GM19351 (cell line): ENCODE measurements around the gene ING3.

ENCODE experiments used
- ATAC-seq: cut with Tn5 transposase; IDR thresholded peaks from one replicate; pipeline ENCODE4 v1.9.1; 2021; ENCODE audit warnings: mild to moderate bottlenecking, moderate library complexity; ENCODE audit not compliant: unreplicated experiment

The ING3 gene

DNA sequence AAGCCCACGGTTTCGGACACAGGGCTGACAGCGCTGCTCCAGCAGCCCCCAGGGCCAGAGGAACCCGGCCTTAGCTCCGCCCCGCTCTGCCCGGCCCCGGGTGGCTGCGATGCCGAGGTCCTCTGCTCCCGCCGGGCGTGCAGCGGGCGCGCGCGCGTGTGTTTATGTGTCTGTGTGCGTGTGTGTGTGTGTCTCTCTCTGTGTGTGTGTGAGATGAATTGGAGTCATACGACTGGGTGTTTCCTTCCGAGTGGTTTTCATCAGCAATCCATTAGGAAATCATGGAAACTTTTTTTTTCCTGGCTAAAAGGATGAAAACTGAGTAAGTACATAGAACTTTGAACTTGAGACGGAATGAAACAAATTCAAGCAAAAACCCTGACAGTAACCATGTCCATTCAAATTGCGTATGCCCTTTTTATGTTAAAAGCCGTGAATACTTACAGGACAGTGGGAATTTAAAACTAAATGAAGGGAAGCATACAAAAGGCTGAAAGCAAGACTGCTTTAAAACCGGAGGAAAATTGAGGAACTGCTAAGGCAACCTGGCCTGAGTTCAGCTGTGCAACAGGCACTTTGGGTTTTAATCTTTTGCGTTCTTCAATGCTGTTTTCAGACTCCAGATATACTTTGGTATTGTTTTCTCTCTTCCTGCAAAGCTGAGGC is 38.1 kb downstream of the ING3 start, which contains the start of gene CPED1:
Gene CPED1, plus strand, starts transcription at position 121 of the 666 bp plus-strand sequence. CDS start 911 bp downstream, outside the sequence.
- ATAC-seq = peak; percentile 55

GRCh38 chr7:120989257-120990220 is 39.0 kb downstream of the ING3 start:
- no peak for ATAC-seq

- no peak for ATAC-seq
Observed at GRCh38 chr7:120990468-120991118, 40.0 kb downstream of the ING3 start.

GRCh38 chr7:120991161-120991560 is 40.6 kb downstream of the ING3 start:
- ATAC-seq = peak; percentile 27

GRCh38 chr7:120991581-120991980 is 41.0 kb downstream of the ING3 start:
- ATAC-seq = no peak

- no peak for ATAC-seq
Observed at GRCh38 chr7:120992272-120992964, 41.8 kb downstream of the ING3 start.

GRCh38 chr7:120992965-120993494 is 42.5 kb downstream of the ING3 start:
- no peak for ATAC-seq

GRCh38 chr7:120993553-120994191 is 43.1 kb downstream of the ING3 start:
- ATAC-seq = no peak

GRCh38 chr7:120994512-120995410 is 44.2 kb downstream of the ING3 start:
- no peak for ATAC-seq

DNA sequence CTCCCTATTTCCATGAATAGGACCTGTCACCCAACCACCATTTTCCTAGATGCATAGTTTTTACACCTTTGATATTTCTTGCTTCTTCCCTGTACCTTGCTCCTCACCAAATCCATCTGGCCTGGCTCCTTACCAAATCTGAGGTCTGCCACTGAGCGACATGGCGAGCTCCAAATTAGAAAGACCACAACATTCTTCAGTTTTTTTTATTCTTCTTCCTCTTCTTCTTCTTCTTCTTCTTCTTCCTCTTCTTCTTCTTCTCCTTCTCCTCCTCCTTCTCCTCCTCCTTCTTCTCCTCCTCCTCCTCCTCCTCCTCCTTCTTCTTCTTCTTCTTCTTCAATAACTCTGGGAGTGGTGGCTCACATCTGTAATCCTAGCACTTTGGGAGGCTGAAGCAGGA is 45.1 kb downstream of the ING3 start:
- ATAC-seq = no peak

DNA sequence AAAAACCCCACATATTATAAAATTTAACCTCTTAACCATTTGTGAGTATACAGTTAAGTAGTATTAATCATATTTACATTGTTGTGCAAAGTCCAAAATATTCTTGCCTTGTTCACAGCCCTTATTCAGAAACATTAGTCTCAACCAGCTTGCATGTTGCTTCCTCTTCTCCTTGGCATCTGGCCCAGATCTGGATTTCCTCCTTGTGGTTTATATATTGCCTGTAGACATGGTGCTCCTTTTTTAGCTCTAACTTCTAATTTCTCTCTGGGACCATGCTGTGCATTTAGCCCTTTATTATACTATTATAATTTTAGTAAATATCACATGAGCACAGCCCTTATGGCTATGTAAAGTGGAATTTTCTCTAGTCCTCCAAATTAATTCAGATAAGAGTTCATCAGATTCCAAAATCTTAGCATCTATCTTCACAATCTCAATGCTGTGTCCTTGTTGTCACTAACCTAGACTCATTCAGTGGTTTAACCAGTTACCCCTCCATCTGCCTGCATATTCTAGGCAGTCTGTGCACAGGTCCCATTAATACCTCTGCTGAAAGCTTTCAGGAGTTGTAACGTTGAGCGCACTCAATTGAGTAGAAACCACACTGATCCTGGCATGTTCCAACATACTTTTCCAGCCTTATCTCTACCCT is 45.9 kb downstream of the ING3 start:
- peak; percentile 59 for ATAC-seq

DNA sequence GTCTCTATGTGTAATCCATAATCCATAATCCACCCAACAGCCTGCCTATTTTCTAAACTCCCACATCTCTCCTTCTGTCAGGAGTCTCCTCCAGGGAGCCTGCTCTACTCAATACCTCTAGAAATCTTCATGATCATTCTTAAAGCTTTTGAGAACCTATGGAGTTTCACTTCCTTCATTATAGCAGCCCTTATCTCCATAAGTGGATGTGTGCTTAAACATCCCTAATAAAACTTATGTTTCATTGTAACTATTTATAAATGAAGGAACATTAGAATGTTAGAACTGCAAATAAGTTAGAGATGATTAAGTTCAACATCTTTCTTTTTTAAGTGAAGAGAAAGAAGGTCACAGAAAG is 46.4 kb downstream of the ING3 start:
- peak; percentile 58 for ATAC-seq

GRCh38 chr7:120997882-120998474 is 47.4 kb downstream of the ING3 start:
- ATAC-seq = no peak

DNA sequence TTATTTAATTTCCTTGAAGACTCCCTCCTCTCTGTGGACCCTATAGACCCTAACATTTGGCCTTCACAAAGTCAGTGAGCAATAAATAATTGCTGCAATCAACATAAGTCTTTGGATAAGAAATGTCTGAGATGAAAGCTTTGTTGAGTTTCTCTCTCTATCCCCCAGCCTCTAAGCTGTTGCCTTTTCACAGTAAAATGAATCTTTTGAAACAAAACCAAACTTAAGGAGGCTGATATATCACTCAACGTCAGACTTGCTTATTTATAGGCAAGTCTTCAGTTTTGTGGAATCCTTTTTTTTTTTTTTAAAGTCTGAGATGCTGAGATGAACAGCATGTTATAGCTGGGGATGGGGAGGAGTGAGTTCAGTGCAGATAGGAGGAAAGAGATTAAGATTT is 47.9 kb downstream of the ING3 start:
- no peak for ATAC-seq

GRCh38 chr7:120998996-120999565 is 48.5 kb downstream of the ING3 start:
- ATAC-seq = no peak

- no peak for ATAC-seq
Observed at GRCh38 chr7:121000081-121000983, 49.8 kb downstream of the ING3 start.
